ENCODE results near the gene TAS2R43.
"Not testable (repeated sequence)": the region's sequence is repeated elsewhere in the genome, so short reads cannot be mapped to it uniquely, and the experiment has no call there.

Gene TAS2R43, protein sequence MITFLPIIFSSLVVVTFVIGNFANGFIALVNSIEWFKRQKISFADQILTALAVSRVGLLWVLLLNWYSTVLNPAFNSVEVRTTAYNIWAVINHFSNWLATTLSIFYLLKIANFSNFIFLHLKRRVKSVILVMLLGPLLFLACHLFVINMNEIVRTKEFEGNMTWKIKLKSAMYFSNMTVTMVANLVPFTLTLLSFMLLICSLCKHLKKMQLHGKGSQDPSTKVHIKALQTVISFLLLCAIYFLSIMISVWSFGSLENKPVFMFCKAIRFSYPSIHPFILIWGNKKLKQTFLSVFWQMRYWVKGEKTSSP

DNA sequence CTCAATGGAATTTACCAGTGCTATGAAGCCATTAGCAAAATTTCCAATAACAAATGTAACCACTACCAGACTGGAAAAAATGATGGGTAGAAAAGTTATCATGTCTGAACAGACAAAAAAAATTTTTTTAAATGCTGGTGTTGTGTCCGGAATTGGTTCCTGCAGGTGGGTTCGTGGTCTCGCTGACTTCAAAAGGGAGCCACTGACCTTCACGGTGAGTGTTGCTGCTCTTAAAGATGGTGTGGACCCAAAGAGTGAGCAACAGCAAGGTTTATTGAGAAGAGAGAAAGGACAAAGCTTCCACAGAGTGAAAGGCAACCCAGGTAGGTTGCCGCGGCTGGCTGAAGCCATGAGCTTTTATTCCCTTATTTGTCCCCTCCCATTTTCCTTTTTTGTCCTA lies at the start of gene TAS2R43:
TAS2R43 (minus strand) TSS at position 186 of the 400 bp plus-strand sequence; CDS start at position 102, 84 bp downstream.
- DNase-seq: no peak

DNA sequence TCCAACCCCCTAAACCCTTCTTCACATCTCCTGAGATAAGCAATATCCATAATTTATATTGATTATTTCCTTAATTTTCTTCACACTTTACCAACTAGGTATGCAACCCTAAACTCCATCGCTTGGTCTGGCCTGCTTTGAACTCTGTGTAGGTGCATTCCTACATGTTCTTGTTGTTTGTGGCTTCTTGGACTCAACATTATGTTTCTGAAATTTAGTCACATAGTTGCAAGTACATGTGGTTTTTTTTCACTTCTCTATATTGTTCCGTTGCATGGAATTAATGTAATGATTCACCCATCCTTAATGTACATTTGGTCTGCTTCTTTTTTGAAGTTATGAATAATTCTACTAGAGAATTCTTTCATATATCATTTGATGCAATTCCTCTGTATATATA lies 44.0 kb upstream of the TAS2R43 start:
- DNase-seq: no peak

DNA sequence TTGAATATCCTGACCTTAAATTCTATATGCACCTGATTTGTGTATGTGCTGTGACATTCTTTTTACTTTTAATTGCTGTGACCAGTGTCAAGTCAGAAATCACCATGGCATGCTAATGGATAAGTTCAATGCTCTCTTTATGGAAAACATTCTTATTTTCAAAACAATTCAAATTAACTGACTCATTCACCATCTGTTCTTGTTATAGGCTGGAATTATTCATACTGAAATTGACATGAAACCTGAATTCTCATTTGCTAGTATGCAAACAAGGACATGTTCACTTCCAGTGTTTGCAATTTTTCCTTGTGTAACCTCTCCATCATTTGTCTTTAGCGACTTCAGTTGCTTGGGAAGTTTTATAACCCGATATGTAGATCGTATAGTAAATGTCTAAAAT lies 42.2 kb upstream of the TAS2R43 start, which contains the start of gene TAS2R30:
TAS2R30 (minus strand) TSS at position 340 of the 400 bp plus-strand sequence. CDS start 400 bp downstream, outside the sequence.
- DNase-seq: no peak

DNA sequence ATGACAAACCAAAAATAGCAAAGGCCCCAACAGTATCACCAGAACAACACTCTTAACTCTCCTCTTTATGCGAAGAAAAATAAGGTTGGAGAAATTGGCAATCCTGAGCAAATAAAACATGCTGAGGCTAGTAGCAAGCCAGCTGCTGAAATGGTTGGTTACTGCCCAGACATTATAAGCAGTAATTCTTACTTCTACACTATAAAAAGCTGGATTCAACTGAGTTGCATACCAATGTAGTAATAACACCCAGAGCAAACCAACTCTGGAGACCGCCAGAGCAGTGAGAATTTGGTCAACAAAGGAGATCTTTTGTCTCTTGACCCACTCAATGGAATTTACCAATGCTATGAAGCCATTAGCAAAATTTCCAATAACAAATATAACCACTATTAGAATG lies 41.7 kb upstream of the TAS2R43 start:
- no peak for DNase-seq

DNA sequence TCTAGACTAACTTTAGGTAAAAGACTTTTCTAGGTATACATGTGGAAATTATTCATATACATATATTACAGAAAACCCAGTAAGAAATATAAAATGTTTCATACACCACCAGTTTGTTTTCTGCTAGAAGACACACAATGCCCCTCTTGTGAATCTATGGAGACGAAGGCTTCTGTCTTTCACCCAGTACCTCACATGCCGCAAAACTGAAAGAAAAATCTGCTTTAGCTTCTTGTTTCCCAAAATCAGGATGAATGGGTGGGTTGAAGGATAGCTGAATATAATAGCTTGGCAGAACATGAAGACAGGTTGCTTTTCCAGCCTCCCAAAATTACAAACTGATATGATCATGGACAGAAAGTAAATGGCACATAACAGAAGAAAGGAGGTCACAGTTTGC lies 41.0 kb upstream of the TAS2R43 start:
- DNase-seq: no peak

DNA sequence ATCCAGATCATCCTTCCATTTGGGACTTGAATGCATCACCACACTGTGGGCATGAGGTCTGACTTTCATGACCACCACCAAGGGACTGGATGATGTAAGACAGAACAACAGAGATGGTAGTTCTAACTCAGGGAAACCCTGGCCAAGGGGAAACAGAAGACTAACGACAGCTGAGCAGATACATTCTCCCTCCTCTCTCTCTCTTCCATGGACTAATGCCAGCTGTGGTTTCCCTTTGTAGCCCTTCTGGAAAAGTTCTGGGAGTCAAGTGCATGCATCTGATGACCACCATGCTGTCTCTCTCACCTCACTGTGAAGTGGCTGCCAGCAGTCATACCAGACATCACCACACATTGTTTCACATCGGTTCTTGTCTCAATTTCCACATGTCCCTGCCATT lies 38.9 kb upstream of the TAS2R43 start:
- no peak for DNase-seq

DNA sequence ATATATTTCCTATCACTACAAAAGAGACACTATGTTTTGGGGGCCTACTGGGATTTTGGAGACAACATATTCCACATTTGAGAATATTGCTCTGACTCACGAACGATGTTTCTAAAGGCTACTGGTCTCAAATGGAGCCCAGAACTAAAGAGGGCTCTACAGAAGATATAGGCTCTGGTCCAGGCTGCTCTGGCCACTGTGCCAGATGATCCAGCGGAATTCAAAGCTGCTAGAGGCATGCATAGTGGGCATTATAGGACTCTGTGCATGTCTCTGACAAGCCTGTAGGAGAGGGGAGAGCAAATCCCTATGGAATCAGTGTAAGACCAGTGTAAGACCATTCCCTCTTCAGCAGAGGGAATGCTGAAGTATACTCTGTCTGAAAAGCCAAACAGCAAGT lies 38.3 kb upstream of the TAS2R43 start:
- no peak for DNase-seq

DNA sequence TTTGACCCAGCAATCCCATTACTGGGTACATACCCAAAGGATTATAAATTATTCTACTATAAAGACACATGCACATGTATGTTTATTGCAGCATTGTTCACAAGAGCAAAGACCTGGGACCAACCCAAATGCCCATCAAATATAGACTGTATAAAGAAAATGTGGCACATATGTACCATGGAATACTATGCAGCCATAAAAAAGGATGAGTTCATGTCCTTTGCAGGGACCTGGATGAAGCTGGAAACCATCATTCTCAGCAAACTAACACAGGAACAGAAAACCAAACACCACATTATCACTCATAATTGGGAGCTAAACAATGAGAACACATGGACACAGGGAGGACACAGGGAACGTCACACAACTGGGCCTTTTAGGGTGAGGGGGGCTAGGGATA lies 22.0 kb upstream of the TAS2R43 start:
- DNase-seq: not testable (repeated sequence)

DNA sequence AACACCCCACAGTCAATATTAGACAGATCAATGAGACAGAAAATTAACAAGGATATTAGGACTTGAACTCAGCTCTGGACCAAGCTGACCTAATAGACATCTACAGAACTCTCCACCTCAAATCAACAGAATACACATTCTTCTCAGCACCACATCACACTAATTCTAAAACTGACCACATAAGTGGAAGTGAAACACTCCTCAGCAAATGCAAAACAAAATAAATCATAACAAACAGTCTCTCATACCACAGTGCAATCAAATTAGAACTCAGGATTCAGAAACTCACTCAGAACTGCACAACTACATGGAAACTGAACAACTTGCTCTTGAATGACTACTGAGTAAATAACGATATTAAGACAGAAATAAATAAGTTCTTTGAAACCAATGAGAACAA lies 19.1 kb upstream of the TAS2R43 start:
- not testable (repeated sequence) for DNase-seq

DNA sequence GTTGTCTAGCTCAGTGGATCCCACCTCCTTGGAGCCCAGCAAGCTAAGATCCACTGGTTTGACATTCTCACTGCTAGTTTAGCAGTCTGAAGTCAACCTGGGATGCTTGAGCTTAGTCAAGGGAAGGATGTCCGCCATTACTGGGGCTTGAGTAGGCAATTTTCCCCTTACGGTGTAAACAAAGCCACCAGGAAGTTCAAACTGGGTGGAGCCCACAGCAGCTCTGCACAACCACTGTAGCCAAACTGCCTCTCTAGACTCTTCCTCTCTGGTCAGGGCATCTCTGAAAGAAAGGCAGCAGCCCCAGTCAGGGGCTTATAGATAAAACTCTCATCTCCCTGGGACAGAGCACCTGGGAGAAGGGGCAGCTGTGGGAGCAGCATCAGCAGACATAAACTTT lies 16.7 kb upstream of the TAS2R43 start:
- no peak for DNase-seq

DNA sequence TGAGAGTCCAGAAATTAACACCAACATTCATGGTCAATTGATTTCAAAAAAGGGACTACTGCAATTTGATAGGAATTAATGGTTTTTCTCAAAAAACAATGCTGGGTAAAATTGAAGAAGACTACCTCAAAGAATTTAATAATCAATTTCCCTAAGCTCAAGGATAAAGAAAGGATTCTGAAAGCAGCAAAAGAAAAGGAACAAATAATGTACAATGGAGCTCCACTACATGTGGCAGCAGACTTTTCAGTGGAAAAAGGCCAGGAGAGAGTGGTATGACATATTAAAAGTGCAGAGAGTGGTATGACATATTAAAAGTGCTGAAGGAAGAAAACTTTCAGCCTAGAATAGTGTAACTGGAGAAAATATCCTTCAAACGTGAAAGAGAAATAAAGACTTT lies 15.6 kb upstream of the TAS2R43 start:
- DNase-seq: no peak

DNA sequence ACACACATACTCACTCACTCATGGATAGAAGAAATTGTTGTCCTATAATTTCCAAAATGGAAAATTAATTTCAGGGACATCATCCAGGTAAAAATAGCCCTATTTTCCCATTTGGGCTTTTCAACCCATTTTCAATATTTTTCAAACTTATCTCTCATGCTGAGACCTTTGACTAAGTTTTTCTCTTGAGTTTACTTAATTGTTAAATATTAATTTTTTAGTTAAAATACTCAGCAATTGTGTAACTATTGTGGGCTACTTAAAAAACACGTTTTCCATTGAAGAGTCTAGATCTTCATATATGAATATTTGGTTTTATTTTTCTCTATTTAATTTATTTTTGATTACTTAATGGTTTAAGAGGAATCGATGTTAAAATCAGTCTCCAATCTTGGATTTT lies 14.2 kb upstream of the TAS2R43 start:
- DNase-seq: no peak

DNA sequence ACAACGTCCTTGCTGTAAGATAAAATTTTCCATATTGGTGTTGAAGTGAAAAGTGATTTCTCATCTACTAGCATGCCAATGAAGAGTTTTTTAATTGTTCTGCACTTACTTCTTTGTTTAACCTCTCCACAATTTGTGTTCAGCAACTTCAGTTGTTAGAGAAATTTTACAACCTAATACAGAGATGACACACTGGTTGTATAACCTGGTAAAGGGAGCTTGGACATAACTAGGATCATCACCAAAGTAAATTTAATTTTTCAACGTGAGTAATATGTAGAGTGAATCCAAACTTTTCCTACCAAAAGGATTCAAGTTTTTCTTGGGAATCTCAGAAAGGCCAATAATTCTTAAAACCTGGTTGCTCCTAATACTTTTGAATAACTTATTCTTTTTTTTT lies 13.4 kb upstream of the TAS2R43 start:
- DNase-seq: no peak

DNA sequence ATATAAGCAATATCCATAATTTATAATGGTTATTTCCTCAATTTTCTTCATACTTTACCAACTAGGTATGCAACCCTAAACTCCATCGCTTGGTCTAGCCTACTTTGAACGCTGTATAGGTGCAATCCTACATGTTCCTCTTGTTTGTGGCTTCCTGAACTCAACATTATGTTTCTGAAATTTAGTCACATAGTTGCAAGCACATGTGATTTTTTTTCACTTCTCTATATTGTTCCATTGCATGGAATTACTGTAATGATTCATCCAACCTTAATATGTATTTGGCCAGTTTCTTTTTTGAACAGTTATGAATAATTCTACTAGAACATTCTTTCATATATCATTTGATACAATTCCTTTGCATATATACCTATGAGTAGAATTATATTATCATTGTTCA lies 2.8 kb upstream of the TAS2R43 start:
- not testable (repeated sequence) for DNase-seq

DNA sequence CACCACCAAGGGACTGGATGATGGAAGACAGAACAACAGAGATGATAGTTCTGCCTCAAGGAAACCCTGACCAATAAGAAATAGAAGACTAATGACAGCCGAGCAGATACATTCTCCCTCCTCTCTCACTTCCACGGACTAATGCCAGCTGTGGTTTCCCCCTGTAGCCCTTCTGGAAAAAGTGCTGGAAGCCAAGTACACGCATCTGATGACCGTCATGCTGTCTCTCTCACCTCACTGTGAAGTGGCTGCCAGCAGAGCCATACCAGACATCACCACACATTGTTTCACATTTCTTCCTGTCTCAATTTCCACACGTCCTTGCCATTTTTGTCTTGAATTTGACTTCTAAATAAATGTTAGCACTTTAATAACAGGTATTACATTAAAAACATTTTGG lies 2.9 kb downstream of the TAS2R43 start:
- DNase-seq: no peak

DNA sequence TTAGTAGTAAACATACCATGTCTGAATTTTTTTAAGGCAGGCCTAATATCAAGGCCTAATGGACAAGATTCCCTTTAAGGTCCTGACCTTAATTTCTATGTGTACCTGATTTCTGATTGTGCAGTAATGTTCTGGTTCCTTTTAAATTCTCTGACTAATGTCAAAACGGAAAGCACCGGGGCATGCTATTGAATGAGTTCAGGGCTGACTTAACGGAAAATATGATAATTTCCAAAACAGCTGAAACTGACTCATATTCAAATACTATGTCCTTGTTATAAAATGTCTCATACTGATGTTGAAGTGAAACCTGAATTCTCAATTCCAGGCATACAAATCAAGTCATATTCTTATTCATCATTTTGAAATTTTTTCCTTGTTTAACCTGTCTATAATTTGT lies 6.7 kb downstream of the TAS2R43 start:
- DNase-seq: no peak

DNA sequence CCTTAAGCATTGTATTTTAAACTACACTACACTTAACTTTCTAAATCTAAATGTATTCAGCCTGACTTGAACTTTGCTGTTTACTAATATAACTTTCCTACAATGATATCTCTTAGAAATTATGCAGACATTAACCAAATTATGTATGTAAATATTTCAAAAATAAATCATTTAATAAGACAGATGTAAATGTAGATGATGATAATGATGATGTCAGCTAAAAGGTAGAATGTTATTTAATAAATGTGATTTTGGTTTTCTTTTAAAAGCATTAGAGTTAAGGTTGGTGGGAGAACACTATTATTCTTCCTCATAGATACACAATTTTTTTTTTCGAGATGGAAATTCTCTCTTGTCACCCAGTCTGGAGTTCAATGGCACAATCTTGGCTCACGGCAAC lies 10.1 kb downstream of the TAS2R43 start:
- no peak for DNase-seq

DNA sequence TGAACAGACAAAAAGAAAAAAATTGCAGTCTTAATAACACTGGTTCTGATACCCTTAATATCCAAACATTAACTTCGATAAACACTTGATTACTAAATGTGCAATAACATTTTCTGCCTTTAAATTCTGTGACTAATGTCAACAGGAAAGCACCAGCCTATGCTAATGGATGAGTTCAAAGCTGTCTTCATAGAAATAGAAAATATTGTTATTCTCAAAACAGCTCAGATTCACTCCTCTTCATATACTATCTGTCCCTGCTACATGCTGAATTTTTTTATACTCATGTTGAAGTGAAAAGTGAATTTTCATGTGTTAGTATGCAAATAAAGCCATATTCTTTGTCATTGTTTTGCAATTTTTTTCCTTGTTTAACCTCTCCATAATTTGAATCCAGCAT lies 13.9 kb downstream of the TAS2R43 start:
- DNase-seq: no peak

DNA sequence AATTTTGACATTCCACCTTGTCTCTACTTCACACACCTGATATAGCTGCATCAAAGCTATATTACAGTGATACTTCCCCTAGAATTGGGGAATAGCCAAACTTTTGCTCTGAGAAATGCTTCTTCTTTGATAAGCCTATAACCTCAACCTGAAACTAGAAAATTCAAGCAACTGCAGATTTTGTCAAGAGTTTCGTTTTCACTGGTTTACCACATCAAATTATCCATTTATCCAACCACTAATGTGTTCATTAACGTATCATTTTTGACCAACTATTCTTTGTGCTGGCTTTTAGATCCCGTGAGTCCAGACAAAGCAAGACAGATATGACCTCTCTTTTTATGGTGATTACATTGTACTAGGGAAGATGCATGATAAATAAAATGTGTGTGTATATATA lies 16.5 kb downstream of the TAS2R43 start:
- no peak for DNase-seq

DNA sequence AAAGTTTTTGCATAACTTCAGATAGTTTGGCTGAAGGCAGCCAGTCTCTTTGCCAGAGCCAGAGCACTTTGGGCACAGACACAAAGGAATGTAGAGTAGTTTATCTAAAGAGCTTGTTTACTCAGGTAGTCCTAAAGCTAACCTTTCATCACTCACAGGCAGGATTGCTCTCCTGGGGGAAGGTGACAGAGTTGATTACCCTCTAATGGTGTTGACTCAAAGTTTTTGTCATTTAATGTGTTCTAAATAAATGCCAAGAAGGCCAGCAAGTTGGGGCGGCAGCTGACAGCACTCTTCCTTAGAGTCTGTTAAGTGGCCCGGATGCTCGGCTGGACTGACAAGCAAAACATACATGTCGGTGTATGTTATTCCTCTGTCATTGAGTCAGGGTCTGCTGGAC lies 20.7 kb downstream of the TAS2R43 start:
- DNase-seq: no peak

DNA sequence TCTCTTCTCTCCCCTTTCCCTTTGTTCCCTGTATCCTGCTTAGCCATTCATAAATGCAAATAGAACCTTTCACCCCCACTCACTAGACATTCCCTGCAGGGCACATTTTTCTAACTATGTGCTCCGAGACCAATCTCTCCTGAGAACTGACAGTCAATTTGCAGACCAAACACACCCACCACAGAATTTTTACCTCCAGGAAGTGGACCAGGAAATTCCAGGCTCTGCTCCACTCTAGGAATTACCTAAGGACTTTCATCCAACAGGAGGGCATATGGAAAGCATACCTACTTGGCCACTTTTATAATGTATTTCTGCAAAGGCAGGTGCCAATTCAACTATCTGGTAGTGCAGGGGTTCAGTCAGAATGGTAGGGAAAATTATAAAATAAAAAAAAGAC lies 21.1 kb downstream of the TAS2R43 start:
- DNase-seq: no peak

DNA sequence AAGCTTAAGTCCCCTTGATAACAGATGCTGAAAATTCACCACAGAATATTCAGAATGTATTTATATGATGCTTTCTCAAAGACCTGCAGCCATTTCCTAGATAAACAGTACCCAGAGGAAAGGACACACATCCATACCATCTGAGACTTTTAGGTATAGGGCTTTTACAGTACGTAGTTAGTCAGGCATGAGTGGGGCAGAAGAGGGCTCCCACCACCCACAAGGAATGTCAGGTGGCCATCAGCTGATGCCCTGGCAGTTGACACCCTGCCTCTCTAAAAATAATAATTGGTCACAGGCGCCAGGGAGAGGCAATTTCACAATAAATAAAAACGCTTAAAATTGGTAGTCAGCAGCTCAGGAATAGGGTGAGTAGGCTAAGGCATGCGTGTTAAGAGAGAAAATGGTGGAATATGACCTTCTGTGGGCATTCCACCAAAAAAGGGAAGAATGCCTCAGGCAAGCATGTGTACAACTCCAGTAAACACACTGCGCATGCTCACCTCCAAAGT lies 22.2 kb downstream of the TAS2R43 start:
- no peak for DNase-seq

DNA sequence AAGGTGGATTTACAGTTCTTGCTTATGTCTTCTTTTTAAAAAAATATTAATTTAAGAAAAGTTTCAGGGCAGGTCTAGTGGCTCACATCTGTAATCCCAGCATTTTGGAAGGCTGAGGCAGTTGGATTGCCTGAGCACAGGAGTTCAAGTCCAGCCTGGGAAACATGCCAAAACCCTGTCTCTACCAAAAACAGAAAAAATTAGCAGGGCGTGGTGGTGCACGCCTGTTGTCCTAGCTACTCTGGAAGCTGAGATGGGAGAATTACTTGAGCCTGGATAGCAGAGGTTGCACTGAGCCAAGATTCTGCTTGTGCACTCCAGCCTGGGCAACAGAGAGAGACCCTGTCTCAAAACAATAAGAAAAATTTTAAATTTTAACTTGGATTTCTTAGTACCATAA lies 24.6 kb downstream of the TAS2R43 start:
- no peak for DNase-seq

DNA sequence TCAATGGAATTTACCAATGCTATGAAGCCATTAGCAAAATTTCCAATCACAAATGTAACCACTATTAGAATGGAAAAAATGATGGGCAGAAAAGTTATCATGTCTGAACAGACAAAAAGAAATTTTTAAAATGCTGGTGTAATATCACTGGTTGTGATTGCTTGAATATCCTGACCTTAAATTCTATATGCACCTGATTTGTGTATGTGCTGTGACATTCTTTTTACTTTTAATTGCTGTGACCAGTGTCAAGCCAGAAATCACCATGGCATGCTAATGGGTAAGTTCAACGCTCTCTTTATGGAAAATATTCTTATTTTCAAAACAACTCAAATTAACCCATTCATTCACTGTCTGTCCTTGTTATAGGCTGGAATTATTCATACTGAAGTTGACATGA lies 29.9 kb downstream of the TAS2R43 start, which contains the start of gene TAS2R46:
TAS2R46 (minus strand) TSS at position 101 of the 400 bp plus-strand sequence; CDS start at position 101, 0 bp downstream.
- not testable (repeated sequence) for DNase-seq

DNA sequence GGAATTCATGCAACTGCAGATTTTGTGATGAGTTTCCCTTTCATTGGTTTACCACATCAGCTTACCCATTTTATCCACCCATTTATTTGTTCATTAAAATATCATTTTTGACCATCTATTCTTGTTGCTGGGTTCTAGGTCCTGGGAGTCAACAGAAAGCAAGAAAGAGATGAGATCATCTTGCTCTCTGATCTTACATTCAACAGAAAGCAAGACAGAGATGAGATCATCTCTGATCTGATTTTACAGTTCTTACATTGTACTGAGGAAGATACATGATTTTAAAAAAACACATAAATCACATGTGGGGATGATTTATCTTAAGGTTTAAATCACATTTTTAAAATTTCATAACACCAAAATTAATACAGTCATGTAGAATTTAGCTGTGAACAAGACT lies 32.3 kb downstream of the TAS2R43 start:
- DNase-seq: no peak

Data from activated CD8-positive, alpha-beta memory T cell treated with anti-CD3 and anti-CD28 coated beads, Interleukin-2, amount 50 U/mL, for 4 hours (primary cell).